H1 (cell line): ENCODE data around the gene CD3D. TPM values are rescaled to one million over a fixed set of nuclear protein-coding genes. Genes with fewer than 3 reads are reported as not detected.

Experiments used
- CTBP2 ChIP-seq: IDR thresholded peaks from 2 replicates; pipeline ENCODE4 v1.7.0; 2011; ENCODE audit warnings: borderline replicate concordance, mild to moderate bottlenecking, moderate library complexity, mixed read lengths, low read length; ENCODE audit not compliant: insufficient read depth, insufficient read length
- HDAC6 ChIP-seq: IDR thresholded peaks from one replicate; pipeline ENCODE4 v1.7.1; 2012; ENCODE audit warnings: low read depth, mild to moderate bottlenecking, inconsistent platforms, low read length, moderate library complexity
- RBBP5 ChIP-seq: IDR thresholded peaks from 2 replicates; pipeline ENCODE4 v1.7.1; 2012; ENCODE audit warnings: low read depth, mild to moderate bottlenecking, inconsistent platforms, low read length, moderate library complexity, borderline replicate concordance
- RNF2 ChIP-seq: fragments of 200-900, 300-1000 bp; sonication (generic); IDR thresholded peaks from 2 replicates; pipeline ENCODE4 v1.7.1; 2016; ENCODE audit warnings: borderline replicate concordance, low read depth, mild to moderate bottlenecking, antibody characterized with exemption, low read length; ENCODE audit not compliant: poor library complexity, severe bottlenecking; ENCODE audit errors: missing control alignments
- SP1 ChIP-seq: IDR thresholded peaks from 2 replicates; pipeline ENCODE4 v1.6.1; 2011; ENCODE audit warnings: low read depth, low read length
- SRF ChIP-seq: IDR thresholded peaks from 2 replicates; pipeline ENCODE4 v1.6.1; 2011; ENCODE audit warnings: mild to moderate bottlenecking, low read depth, low read length, moderate library complexity
- TAF1 ChIP-seq: IDR thresholded peaks from 2 replicates; pipeline ENCODE4 v1.6.1; 2011; ENCODE audit warnings: mild to moderate bottlenecking, low read depth, low read length
- TAF7 ChIP-seq: optimal IDR thresholded peaks from 2 replicates; pipeline ENCODE3; 2011; ENCODE audit warnings: low read depth, mild to moderate bottlenecking, inconsistent platforms, low read length, moderate library complexity, borderline replicate concordance
- polyA plus RNA-seq, 7 experiments: library from polyadenylated mRNA; depleted of rRNA in 3 of 7; stranded (reverse) in 5 of 7; unstranded in 2 of 7; fragments of >200 nt in 5 of 7; fragments of 200-250 nt in 2 of 7; gene quantifications; 1 replicate in 5 of 7; 2 replicates in 1 of 7; 4 replicates in 1 of 7; pipeline versions ENCODE4 v1.2.1 to v1.2.3, GENCODE V29; 2011 to 2013; ENCODE audit warnings: missing spikeins in 2 of 7, mixed read lengths in 2 of 7
- total RNA-seq: library from RNA; stranded (reverse); fragmentation: NEBNext Ultra II Directional; extraction: Animal tissue kit (Norgen Biotek cat#: 25700); gene quantifications from 2 replicates; pipeline ENCODE4 v1.2.1, GENCODE V29; 2021

CD3D gene
- total and polyA plus RNA-seq, 2 of the 8 experiments (the other 6 are each of a cell fraction or from before 2014, with no cell fraction given), result not detected

DNA sequence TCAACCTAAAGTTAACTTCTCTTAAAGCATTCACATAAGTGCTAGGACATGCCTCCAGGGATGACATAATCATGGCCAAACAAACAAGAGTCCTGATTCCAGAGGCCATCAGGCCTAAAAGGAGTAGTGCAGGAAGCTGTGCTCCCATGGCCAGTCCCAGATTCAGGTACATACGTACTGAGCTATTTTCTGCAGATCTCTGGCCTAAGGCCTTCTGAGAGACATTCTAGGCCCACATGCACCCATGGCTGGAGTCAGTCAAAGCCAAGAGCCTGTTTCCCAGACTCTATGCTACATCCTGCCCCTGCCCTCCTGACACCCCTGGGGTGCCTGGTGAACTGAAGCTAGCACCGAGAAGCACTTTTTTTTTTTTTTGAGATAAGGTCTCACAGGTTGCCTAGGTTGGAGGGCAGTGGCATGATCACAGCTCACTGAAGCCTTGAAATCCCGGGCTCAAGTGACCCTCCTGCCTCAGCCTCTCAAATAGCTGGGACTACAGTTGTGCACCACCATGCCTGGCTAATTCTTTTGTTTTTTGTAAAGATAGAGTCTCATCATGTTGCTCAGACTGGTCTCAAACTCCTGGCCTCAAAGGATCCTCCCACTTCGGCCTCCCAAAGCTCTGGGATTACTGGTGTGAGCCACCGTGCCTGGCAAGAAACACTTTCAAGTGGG, 553 bp downstream of the CD3D start (continued):
- TF ChIP-seq RBBP5 (no peak), HDAC6 (no peak), TAF1 (no peak), TAF7 (no peak), CTBP2 (no peak), SRF (no peak), RNF2 (no peak), SP1 (no peak)
